Measurements from ENCODE around the gene ZNF148.
"Not testable (repeated sequence)": the region's sequence is repeated elsewhere in the genome, so short reads cannot be mapped to it uniquely, and the experiment has no call there.

ZNF148 gene

DNA sequence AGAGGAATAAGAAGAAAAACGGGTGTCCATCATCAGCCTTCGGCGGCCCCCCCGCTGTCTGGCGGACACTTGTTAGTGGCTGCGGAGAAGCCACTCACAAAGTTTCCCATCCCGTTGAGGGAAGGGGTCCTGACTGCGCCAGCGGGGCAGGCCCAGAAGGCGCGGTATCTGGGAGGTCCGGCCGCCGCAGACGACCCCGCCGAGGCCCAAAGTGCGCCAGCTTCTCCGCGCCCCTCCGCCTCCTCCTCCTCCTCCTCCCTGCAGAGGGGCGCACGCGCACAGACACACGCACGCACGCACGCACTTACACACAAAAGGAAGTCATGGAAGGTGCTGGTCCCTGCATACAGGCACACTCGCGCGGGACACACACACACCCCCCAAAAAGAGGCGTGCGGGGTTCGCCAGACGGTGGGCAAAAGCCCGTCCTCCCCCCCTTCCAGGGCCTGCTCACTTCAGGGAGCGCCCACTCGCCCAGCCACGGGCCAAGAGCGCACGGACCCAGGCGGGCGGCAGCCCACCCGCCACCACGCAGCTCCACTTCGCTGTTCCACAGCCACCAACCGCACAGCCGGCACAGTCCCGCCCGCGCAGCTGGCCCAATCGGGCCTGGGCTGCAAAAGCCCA is 18.0 kb downstream of the ZNF148 start:
- DNase-seq (ENCODE audit: insufficient read length, low spot score) (no peak), FAIRE-seq (no peak)
- TF ChIP-seq POLR2A (IDR thresholded peaks at IDR 0.05; ENCODE audit: low read depth, low read length) = no peak

- DNase-seq (ENCODE audit: insufficient read length, low spot score) (no peak), FAIRE-seq (no peak)
- no peak for TF ChIP-seq POLR2A (IDR thresholded peaks at IDR 0.05; ENCODE audit: low read depth, low read length)
Observed at GRCh38 chr3:125356140-125357026, 18.7 kb downstream of the ZNF148 start.

DNA sequence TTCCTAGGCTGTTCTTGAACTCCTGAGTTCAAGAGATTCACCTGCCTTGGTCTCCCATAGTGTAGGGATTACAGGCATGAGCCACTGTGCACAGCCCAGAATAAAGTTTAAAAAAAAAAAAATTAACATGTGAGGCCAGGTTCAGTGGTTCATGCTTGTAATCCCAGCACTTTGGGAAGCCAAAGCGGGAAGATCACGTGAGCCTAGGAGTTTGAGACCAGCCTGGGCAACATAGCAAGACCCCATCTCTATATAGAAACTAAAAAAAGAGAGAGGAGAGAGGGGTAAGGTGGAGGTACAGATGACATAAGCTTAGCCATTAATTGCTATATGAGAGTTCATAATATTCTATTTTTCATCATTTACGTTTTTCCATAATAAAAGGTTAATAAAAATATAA is 21.5 kb downstream of the ZNF148 start:
- no peak for TF ChIP-seq POLR2A (IDR thresholded peaks at IDR 0.05; ENCODE audit: low read depth, low read length)
- FAIRE-seq (no peak), DNase-seq (ENCODE audit: insufficient read length, low spot score) (no peak)

DNA sequence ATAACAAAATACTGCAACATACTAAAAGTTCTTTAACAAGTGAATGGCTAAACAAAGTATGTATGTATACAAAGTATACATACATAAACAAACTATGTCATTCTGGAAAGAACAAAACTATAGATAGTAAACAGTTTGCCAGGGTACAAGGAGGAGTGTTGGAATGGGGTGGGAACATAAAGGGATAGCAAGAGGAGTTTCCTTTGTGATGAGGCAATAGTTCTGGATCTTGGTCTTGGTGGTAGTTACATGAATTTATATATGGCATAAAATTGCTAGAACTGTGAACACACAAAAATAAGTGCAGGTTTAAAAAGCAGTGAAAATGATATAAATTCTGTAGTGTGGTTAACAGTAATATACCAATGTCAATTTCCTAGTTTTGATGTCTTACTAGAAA is 22.0 kb downstream of the ZNF148 start:
- DNase-seq (ENCODE audit: insufficient read length, low spot score) = no peak
- FAIRE-seq = no peak
- TF ChIP-seq POLR2A (IDR thresholded peaks at IDR 0.05; ENCODE audit: low read depth, low read length) = no peak

- TF ChIP-seq POLR2A (IDR thresholded peaks at IDR 0.05; ENCODE audit: low read depth, low read length) = no peak
- DNase-seq (ENCODE audit: insufficient read length, low spot score) = no peak
- FAIRE-seq = peak; percentile 78
Observed at GRCh38 chr3:125351814-125352456, 23.2 kb downstream of the ZNF148 start.

GRCh38 chr3:125351152-125351551 is 24.0 kb downstream of the ZNF148 start:
- FAIRE-seq (no peak), DNase-seq (ENCODE audit: insufficient read length, low spot score) (no peak)

DNA sequence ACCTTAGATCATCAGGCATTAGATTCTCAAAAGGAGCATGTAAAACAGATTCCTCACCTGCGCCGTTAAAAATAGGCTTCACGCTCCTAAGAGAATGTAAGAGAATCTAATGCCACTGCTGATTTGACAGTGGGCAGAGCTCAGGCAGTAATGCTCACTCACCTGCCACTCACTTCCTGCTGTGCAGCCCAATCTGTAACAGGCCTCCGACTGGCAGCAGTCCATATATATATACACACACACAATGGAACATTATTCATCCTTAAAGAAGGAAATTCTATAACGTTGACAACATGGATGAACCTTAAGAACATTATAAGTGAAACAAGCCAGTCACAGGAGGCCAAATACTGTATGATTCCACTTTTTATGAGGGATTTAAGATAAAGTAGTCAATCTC is 24.5 kb downstream of the ZNF148 start:
- DNase-seq (ENCODE audit: insufficient read length, low spot score) = no peak
- no peak for TF ChIP-seq POLR2A (IDR thresholded peaks at IDR 0.05; ENCODE audit: low read depth, low read length)
- FAIRE-seq = peak; percentile 53

More at GRCh38 chr3:125351152-125351551, 24.0 kb downstream of the ZNF148 start:
- no peak for TF ChIP-seq POLR2A (IDR thresholded peaks at IDR 0.05; ENCODE audit: low read depth, low read length)

DNA sequence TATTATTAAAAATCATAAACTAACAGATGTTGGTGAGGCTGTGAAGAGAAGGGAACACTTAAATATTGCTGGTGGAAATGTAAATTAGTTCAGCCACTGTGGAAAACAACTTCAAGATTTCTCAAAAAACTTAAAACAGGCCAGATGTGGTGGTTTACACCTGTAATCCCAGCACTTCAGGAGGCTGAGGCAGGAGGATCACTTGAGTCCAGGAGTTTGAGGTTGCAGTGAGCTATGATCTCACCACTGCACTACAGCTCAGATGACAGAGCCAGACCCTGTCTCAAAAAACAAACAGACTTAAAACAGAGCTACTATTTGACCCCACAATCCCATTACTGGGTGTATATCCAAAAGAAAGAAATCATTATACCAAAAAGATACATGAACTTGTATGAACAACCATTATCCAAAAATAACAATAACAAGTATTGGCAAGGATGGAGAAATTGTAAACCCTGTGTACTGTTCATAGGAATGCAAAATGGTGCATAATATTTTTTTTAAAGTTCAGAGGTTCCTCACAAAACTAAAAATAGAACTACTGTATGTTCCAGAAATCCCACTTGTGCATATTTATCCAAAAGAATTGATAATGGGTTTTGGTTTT is 25.5 kb downstream of the ZNF148 start:
- FAIRE-seq = peak; percentile 6
- DNase-seq (ENCODE audit: insufficient read length, low spot score) = no peak
- no peak for TF ChIP-seq POLR2A (IDR thresholded peaks at IDR 0.05; ENCODE audit: low read depth, low read length)

GRCh38 chr3:125349055-125349454 is 26.1 kb downstream of the ZNF148 start:
- TF ChIP-seq POLR2A (IDR thresholded peaks at IDR 0.05; ENCODE audit: low read depth, low read length) = no peak
- DNase-seq (ENCODE audit: insufficient read length, low spot score) (no peak), FAIRE-seq (no peak)

GRCh38 chr3:125343367-125343766 is 31.8 kb downstream of the ZNF148 start:
- FAIRE-seq; DNase-seq (ENCODE audit: insufficient read length, low spot score): not testable (repeated sequence)

GRCh38 chr3:125340121-125340520 is 35.0 kb downstream of the ZNF148 start:
- TF ChIP-seq POLR2A (IDR thresholded peaks at IDR 0.05; ENCODE audit: low read depth, low read length) = no peak
- DNase-seq (ENCODE audit: insufficient read length, low spot score) = no peak
- no peak for FAIRE-seq

- FAIRE-seq (no peak), DNase-seq (ENCODE audit: insufficient read length, low spot score) (no peak)
- no peak for TF ChIP-seq POLR2A (IDR thresholded peaks at IDR 0.05; ENCODE audit: low read depth, low read length)
Observed at GRCh38 chr3:125337506-125337905, 37.6 kb downstream of the ZNF148 start.

- TF ChIP-seq POLR2A (IDR thresholded peaks at IDR 0.05; ENCODE audit: low read depth, low read length) = no peak
- DNase-seq (ENCODE audit: insufficient read length, low spot score) = no peak
- no peak for FAIRE-seq
Observed at GRCh38 chr3:125334675-125335560, 40.2 kb downstream of the ZNF148 start.

Measured in H54 (cell line).